GM20431 (cell line): ENCODE results near the gene GPANK1.

ENCODE experiments used
- in situ Hi-C: fragments of 300-500 bp; cut with MseI, MboI; formaldehyde crosslinking; loops from one replicate; pipeline ENCODE4 v1.15.0; 2020; ENCODE audit warnings: low sequenced_read_pairs; ENCODE audit not compliant: unreplicated experiment

GPANK1 gene

DNA sequence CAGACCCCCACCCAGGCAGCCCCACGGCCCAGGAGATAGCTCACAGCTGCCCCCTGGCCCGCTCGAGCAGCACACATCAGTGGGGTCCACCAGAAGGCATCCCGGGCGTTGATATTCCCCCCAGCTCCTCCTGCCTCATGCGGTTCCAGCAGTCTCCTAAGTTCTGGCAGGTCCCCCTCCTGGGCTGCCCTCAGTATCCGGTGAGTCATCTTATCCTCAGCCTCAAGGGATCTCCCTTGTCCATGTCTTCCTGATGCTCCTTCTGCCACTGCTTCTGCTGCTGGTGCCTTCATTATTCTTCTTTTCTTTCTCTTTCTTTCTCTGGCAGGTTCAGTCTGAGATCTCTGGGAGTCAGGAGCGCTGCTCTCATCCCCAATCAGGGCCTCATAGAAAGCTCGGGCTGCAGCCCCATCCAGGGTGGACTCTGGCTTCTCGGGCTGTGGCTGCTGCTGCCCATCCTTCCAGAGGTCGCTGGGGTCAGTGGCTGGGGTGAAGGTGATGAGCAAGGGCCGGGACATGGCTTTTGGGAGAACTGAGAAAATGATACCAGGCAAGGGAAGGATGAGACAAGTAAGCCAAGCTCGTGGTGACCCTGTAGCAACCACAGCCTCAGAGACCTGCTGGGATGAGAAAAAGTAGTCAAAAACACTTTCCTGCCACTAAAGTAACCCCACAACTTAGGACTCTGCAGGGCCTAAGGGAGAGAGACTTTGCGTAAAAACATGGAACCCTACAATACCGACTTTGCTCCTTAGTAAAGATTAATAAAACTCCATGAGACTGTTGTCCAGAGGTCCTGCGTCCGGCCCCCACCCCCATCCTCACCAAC lies 622 bp downstream of the GPANK1 start:
- in situ Hi-C loops: no loop called here

DNA sequence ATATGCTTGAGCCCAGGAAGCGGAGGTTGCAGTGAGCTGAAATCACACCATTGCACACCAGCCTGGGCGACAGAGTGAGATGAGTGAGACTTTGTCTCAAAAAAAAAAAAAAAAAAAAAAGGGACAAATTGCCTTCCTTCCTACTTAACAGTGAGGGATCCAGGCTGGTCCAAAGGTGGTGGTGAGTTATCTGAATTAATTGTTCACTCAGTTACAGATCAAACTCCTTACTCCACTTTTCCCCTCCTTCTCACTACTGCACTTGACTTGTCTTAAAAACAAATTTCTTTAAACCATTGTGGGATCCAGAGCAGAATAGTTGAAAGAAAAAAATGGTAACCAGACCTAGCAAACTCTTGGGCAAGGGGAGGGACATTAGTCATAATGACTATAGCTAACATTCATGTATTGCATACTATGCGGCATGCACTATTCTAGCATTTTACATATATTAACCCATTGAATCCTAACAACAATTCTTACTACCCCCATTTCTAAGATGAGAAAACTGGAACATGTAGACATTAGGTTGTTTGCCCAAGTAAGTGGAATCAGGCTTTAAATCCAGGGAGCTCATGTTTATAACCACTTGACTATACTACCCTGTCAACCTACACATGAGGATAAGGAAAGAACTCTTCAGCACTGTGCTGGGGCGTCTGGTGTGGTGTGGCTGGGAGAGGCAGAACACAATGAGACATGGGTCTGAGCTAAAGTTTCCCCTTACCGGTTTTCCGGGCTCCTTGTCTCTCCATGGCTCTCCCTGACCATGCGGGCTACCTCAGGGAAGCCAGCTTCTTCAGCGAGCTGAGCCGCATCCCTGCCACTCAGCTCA lies 1.5 kb downstream of the GPANK1 start:
- in situ Hi-C loops: no loop called here

DNA sequence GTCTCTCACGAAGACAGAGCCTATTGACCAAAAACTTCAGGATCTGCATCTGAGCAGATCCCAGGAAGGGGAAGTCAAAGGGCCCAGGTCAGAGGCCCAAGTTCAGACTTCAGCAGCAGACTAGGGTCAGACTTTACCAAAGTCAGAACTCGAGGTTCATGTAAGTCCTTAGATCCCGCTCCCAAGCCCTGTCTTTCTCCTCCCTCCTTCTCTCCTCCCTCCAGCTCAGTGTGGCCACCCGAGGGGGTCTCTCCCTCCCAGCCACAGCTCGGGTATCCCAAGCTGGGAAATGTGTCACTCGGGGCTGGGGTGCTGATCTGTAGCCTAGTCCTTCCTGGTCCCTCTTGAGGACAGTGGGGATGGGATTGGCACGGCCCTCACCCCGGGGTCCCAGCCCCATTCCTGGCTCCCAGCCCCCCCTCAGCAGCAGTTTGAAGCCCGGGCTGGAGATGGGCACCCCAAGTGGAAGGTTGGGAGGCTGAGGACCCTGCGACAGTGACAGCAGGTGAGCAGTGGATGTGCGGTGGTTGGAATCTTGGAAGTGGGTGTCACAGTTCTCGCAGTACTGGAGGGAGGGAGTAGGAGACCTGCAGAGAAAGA lies 2.6 kb downstream of the GPANK1 start:
- in situ Hi-C loops: no loop called here

DNA sequence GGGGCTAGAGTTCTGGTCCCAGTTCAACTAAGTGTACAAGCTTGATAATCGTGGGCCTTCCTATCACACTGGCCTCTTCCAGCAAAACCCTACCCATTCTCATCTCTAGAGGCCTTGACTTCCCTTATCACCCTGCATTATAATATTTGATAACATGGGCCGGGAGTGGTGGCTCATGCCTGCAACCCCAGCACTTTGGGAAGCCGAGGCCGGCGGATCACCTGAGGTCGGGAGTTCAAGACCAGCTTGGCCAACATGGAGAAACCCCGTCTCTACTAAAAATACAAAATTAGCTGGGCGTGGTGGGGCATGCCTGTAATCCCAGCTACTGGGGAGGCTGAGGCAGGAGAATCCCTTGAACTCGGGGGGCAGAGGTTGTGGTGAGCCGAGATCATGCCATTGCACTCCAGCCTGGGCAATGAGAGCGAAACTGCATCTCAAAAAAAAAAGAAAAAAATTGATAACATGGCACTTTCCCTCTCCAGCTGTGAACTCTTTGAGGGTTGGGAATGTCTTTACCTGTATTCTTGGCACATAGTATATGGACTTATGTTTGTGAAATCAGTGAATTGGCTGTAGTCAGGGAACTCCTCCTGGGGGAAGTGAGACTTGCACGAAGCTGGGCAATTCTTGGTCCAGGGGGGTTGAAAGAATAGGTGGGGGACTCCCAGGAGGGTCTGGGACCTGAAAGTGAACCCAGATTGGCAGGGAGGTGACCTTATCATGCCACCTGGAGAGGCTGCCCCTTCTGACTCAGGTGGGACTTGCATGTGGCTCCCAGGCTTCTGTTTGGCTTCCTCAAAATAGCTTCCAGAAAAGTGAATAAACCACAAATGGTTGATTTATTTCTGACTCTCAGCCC lies 3.3 kb downstream of the GPANK1 start:
- in situ Hi-C loops: no loop called here

DNA sequence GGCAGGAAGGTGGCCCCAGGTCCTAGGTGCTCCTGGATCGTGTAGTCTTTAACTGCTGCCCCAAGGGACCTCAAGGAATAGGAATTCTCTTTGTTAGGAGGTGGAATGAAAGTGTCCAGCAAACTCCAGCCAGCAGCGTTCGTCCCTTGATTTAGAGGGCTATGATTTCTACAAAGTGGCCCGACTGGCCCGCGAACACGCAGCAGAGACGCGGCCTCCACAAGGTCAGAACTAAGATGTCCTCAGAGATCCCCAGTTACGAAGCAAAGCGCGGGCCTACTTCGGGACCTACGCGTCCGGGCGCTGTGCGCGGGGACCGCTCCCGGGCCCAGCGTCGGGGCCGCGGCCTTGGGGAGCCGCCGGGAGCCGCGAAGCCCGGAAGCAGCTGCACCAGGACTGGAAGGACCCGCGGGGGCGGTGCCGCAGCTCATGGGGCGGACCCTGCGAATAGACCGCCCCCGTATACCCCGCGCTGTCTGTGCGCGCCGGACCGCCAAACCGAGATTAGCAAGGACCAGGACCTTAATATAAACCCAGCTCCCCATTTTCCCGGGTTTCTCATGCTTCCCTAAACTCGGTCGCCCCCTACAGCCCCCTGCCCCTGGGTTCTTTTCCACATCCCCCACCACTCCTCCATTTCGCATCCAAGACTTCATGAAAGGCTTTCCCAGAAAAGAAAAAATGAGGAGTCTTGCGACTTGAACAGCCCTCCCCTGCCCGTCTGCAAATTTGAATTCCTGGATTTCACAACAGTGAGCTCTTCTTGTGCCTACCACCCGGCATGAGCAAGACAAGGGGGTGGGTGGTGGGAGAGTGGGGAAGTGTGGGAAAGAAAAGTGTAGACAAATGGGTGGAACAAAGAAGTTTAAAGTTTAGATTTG lies 4.2 kb downstream of the GPANK1 start, which contains the start of gene C6orf47:
Gene C6orf47, minus strand, starts transcription at position 398 of the 881 bp plus-strand sequence. CDS start 831 bp downstream, outside the sequence.
- in situ Hi-C loops: no loop called here

DNA sequence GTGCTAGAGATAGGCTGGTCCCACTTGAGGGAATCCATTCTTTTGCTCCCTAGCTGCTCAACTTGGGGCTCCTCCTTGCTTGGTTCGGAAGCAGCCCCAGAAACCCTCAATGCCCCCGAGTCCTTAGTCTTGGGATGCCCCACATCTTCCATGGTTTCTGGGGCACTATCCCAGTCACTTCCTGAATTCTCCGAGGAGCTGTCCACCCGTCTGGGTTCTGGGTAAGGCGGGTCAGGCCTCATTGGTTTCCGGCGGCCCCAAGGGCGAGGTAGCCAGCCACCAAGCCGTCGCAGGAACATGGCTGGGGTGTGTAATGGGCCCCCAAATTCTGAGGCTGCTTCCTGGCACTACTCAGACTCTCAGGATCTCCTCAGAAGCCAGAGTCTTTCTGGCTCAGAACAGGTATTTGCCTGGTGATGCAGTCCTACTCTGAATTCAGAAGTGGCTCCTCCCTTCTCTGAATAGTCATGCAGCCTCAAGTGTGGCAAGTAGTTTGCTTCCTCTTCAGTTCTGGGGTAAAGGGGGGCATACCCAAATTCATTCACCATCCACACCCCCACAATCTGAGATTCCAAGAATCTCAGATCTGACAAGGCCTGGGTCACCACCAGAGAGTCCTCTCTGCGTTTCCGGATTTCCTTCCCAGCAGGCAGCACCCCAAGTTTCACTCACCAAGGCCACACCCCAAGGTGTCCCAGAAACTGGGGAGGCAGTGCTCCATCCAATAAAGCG lies 5.0 kb downstream of the GPANK1 start:
- in situ Hi-C loops: no loop called here

DNA sequence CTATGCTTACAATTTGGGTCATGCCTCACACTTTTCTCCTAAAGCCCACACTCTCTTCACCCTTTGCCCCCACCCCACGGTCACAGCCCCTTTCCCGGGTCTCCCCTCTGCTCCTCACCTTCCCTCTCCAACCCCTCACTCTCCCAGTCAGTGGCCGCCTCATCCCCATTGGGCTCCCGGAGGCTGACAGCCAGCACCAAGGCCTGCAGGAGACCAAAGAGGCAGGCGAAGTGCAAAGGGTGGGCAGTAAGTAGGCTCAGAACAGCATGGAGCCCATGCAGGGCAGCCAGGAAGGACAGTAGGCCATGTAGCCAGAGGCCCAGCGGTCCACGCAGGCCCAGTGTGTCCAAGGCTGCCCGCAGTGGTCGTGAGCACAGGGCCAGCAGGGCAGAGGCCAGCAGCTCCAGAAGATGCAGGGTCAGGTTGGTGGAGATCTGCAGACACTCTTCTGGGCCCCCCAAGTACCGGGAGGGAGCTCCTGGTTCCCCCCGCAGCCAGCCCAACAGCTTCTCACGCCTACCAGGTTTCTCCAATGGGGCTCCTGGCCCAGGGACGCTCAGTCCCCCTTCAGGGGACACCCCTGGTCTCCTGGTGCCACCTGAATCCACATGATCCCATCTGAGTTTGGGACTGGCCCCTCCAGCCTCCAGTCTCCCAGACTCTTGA lies 5.7 kb downstream of the GPANK1 start:
- in situ Hi-C loops: no loop called here

DNA sequence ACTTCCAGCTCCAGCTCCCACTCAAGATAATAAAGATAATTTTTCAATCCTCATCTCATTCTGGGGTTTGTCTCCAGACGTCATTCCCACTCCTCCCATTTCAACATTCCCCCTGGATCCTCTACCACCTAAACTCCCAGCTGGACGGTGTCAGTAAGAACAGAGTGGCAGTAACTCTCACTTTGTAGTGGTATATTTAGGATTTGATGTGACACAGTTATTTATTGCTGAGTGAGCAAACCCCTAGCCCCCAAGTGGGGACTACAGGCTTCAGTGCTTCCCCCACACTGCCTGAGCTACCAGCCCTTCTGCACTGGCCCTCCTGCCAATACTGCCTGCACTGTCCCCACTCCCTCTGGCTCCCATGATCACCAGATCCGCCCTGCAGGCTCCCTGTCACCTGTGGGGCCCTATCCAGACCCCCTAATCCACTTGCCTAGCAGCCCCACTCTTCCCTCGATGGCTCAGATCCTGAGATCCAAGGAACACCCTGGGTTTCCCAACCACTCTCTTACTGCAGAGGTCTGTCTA lies 6.6 kb downstream of the GPANK1 start:
- in situ Hi-C loops: no loop called here

DNA sequence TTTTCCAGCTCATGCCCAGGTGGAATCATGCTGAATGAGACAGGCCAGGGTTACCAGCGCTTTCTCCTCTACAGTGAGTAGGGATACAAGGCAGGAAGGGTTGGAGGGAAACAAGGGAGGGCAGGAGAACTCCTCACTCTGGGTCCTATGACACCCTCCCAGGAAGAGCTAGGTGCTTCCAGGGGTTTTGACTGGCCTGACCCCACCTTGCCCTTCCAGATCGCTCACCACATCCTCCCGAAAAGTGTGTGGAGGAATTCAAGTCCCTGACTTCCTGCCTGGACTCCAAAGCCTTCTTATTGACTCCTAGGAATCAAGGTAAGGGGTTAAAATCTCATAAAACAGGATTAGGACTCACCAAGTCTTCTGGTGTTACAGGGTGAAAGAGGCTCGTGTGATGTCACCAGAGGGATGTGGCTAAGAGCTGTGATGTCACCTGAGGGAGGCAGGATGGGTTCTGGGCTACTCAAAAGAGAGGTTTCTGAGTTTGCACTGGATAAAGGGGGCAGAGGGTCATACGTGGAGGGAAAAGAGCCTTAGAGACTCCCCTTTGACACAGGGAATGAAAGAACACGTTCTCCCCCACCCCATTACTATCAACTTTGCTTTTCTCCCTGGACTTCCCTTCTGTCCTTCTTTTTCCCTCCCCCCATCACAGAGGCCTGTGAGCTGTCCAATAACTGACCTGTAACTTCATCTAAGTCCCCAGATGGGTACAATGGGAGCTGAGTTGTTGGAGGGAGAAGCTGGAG lies 7.2 kb downstream of the GPANK1 start:
- in situ Hi-C loops: no loop called here

DNA sequence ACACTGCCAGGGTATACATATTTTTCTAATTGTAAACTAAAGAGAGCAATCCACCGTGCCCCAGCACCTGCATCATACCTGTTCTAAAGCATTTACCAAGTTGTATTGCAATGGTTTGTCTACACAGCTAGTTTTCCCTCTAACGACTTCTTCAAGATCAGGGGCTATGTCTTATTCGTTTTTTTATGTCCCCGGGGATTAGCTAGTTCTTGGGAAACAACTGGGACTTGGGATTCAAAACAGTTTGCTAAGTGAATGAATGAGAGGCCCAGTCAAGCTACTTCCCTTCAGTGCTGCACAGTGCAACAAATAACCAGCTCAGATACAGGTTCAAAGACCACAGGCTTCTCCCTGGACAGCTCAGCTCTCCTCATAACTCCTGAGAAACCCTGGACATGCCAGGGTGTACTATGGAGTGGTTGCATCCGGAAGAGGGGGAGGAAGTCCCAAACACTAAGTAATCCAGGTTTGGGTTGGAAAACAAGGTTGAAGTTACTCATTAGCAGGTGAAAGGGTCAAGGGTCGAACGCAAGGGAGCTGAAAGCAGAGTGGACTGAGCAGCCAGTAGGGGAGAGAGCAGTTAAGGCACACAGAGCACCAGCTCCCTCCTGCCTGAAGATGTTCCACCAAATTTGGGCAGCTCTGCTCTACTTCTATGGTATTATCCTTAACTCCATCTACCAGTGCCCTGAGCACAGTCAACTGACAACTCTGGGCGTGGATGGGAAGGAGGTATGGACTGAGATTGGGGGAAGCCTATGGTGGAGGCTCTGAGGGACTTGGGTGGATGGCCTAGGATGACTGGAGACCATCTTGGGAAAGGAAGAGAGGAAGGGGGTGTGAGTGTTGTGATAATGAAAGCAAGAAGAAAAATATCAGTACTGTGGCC lies 9.2 kb downstream of the GPANK1 start, which contains the start of gene APOM:
Gene APOM, plus strand, starts transcription at position 546 of the 889 bp plus-strand sequence. Its CDS starts 73 bp downstream, at position 619.
- in situ Hi-C loops: no loop called here

DNA sequence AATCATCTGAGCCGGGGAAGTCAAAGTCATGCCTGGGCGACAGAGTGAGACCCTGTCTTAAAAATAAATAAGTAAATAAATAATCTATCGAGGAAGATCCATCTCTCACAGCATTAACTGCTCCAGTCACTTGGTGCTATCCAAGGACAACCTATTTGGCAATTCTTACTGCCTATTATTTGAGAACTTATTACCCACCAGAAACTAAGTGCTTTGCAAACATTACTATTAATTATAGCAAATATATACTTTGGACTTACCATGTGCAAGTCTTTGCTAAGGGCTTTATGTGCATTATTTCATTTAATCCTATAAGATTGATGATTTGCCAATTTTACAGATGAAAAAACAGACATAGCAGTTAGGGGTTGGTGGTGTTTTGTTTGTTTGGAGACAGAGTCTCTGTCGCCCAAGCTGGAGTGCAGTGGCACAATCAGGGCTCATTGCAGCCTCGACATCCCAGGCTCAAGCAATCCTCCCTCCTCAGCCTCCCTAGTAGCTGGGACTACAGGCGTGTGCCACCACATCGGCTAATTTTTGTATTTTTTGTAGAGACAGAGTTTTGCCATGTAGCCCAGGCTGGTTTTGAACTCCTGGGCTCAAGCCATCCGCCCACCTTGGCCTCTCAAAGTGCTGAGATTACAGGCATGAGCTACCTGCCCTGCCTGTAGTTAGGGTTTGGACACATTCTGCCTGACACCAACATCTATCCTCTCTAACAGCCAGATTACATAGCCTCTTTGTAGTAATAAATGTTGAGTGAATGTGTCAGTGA lies 10.0 kb downstream of the GPANK1 start:
- in situ Hi-C loops: no loop called here

DNA sequence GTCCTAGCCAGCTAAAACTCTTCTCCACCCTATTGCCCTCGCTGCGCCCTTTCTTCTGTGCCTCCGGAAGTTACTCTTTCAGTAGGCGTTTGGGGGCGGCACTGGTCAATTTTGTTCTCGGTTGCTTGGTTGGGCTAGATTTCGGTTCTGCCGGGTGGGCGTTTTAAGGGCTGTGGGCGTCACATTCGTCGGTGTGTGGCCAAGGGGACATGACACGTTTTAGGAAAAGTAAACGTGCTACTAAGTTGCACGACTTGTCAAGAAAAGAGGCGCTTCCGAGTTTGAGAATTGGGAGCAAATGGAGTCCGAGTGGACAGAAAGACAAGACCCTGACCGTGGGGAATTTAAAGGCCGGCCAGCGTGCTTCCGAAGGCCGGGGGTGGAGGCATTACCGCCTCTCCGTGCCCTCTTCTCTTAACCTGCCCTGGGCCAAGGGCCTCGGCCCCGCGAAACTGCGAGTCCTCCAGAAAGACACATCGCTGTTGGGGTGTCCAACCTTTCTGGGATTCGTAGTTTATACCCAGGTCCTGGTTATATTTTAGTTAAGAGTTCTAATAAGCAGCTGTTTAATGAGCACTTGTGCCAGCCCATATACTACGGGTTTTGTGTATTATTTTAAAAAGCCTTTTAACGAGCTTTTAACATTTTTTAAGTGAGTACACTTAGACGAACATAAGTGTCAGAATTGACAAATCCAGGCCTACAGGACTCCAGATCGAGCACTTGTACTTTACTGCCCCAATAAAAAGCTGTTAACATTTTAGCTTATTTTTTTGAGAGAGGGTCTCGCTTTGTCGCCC lies 11.7 kb downstream of the GPANK1 start:
- in situ Hi-C loops: no loop called here

DNA sequence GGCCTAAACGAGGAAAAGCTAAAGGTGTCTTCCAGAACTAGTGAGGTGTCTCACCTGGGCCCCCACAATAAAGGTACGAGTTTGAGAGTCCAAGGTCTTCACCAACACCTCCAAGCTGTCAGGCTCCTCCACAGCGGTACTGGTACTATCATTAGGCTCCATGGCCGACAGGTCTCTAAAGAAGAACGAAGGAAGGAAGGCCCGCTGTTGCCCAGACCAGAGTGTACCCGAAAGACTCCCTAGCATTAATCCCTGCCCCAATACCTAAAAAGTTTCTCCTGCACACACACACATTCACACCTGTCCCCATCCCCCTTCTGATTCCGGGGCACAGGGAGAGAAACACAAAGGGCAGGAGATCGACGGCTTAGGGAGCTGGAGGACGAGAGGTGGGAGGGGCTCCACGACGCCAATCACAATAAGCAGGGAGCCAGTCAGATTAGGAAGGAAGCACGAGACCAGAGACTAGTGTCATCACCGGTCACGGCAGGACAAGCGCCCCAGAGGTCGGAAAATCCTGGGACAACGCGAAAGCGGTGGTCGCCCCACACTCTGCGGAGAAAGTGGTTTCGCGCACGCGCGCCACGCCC lies 13.1 kb downstream of the GPANK1 start:
- in situ Hi-C loops: no loop called here

DNA sequence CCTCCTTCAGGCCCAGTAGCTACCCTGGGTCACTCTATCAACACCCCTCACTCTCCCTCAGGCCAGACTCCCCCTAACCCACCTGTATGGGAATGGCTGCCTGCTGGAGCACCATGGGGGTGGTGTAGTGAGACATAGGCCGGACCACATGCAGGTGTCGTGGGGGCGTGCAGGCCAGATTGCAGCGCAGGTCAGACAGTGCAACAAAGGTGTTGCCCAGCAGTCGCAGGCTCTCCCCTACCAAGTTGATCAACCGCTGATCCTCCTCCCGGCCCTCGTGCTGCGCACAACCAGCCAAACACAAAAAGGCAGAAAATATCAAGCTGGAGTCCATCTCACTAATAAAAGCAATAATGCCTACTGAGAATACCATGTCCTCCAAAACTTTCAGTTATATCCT lies 19.5 kb downstream of the GPANK1 start:
- in situ Hi-C loops: no loop called here
